T-helper 1 cell treated with Interleukin-12 subunit alpha and Interleukin-12 subunit beta and Interleukin-4 antibody, amounts not matched to agents 30 ng/mL and 1 ng/mL, for 36 hours (primary cell): Measurements from ENCODE around the gene AMOTL1. TPM values are rescaled to one million over a fixed set of nuclear protein-coding genes. Genes with fewer than 3 reads are reported as not detected.

ENCODE experiments used
- intact Hi-C: fragments of 100-400 bp; cut with micrococcal nuclease; formaldehyde crosslinking; loops from one replicate; pipeline ENCODE4 v1.15.1; 2024
- total RNA-seq: library from RNA; stranded (reverse); gene quantifications from 2 replicates; pipeline ENCODE4 v1.2.3, GENCODE V29; 2022

AMOTL1 gene
- total RNA-seq, 1 donor from 2014 or later: 2.7 TPM

GRCh38 chr11:94815705-94816344 is 47.7 kb downstream of the AMOTL1 start:
- intact Hi-C loops: no loop called here

GRCh38 chr11:94820480-94820879 is 52.3 kb downstream of the AMOTL1 start:
- intact Hi-C loops: no loop called here

GRCh38 chr11:94821439-94821838 is 53.3 kb downstream of the AMOTL1 start:
- intact Hi-C loops: no loop called here

- intact Hi-C loops: no loop called here
Measured at GRCh38 chr11:94822080-94822479, 53.9 kb downstream of the AMOTL1 start.

- intact Hi-C loops: no loop called here
Measured at GRCh38 chr11:94823102-94823732, 55.1 kb downstream of the AMOTL1 start.

GRCh38 chr11:94825031-94825430 is 56.9 kb downstream of the AMOTL1 start:
- intact Hi-C loops: no loop called here

GRCh38 chr11:94825481-94825880 is 57.3 kb downstream of the AMOTL1 start:
- intact Hi-C loops: no loop called here

GRCh38 chr11:94826415-94826814 is 58.3 kb downstream of the AMOTL1 start:
- intact Hi-C loops: no loop called here

- intact Hi-C loops: no loop called here
Measured at GRCh38 chr11:94828088-94828487, 59.9 kb downstream of the AMOTL1 start.

GRCh38 chr11:94830722-94831510 is 62.8 kb downstream of the AMOTL1 start:
- intact Hi-C loops: no loop called here

- intact Hi-C loops: no loop called here
Measured at GRCh38 chr11:94831529-94831928, 63.4 kb downstream of the AMOTL1 start.

GRCh38 chr11:94832604-94833235 is 64.6 kb downstream of the AMOTL1 start:
- intact Hi-C loops: no loop called here

- intact Hi-C loops: no loop called here
Measured at GRCh38 chr11:94834911-94835593, 66.9 kb downstream of the AMOTL1 start.

- intact Hi-C loops: no loop called here
Measured at GRCh38 chr11:94835594-94835927, 67.4 kb downstream of the AMOTL1 start.

GRCh38 chr11:94837317-94837716 is 69.2 kb downstream of the AMOTL1 start:
- intact Hi-C loops: no loop called here

- intact Hi-C loops: no loop called here
Measured at GRCh38 chr11:94838027-94838731, 70.0 kb downstream of the AMOTL1 start.

- intact Hi-C loops: no loop called here
Measured at GRCh38 chr11:94840209-94840608, 72.1 kb downstream of the AMOTL1 start.

GRCh38 chr11:94844031-94844430 is 75.9 kb downstream of the AMOTL1 start:
- intact Hi-C loops: no loop called here

- intact Hi-C loops: no loop called here
Measured at GRCh38 chr11:94845622-94846021, 77.5 kb downstream of the AMOTL1 start.

GRCh38 chr11:94849839-94850238 is 81.7 kb downstream of the AMOTL1 start:
- intact Hi-C loops: no loop called here
